A549 (cell line): ENCODE data around the gene BANP. TPM values are rescaled to one million over a fixed set of nuclear protein-coding genes. Genes with fewer than 3 reads are reported as not detected.

Experiments used
- ATAC-seq, 2 experiments: fragments of 200-7000 bp in 1 of 2; fragments of >200 bp in 1 of 2; cut with Nextera tagmentation in 1 of 2; cut with Tn5 transposase in 1 of 2; 3 replicates each; pipeline versions ENCODE4 v1.8.0 to v1.9.1; 2018 to 2020; ENCODE audit warnings: mild to moderate bottlenecking in 1 of 2, moderate library complexity in 1 of 2
- CTCF ChIA-PET: fragments of 300-600 bp; sonication (Branson Sonifier 250); formaldehyde crosslinking; extraction: SDS; loops from one replicate; lab custom pipeline; 2021; ENCODE audit warnings: antibody characterized with exemption, inconsistent platforms; lab: Yijun Ruan, JAX
- POLR2A ChIA-PET: fragments of 350-600 bp; formaldehyde crosslinking; extraction: SDS; loops from one replicate; lab custom pipeline; 2021; ENCODE audit warnings: antibody characterized with exemption, inconsistent platforms; lab: Yijun Ruan, JAX
- DNase-seq, 2 experiments: peaks; one replicate each; pipeline versions ENCODE4 v3.0.0 to v3.0.0-alpha.2; 2011 to 2016; ENCODE audit warnings: low read depth in 1 of 2, low spot score in 1 of 2
- FAIRE-seq: peaks from 2 replicates; lab custom pipeline; 2011; peaks lifted over from hg19 to GRCh38; lab: Jason Lieb, UNC
- H3K27ac ChIP-seq, 2 experiments: fragments of >200 bp; sonication (Bioruptor Twin); formaldehyde crosslinking; 3 replicates each; pipeline ENCODE4 v1.5.1; 2016 to 2017
- H3K4me1 ChIP-seq: fragments of >200 bp; sonication (Bioruptor Twin); formaldehyde crosslinking; 3 replicates; pipeline ENCODE4 v1.6.1; 2016
- H3K4me2 ChIP-seq: fragments of >200 bp; sonication (Bioruptor Twin); formaldehyde crosslinking; 3 replicates; pipeline ENCODE4 v1.6.1; 2016
- H3K4me3 ChIP-seq: fragments of >200 bp; sonication (Bioruptor Twin); formaldehyde crosslinking; 3 replicates; pipeline ENCODE4 v1.5.1; 2016
- H3K9me3 ChIP-seq: fragments of >200 bp; sonication (Bioruptor Twin); formaldehyde crosslinking; 3 replicates; pipeline ENCODE4 v1.6.1; 2016
- CBX8 ChIP-seq: fragments of 200-600 bp; sonication (generic); IDR thresholded peaks from 2 replicates; pipeline ENCODE4 v1.6.1; 2016
- CEBPB ChIP-seq, 2 experiments: fragments of >200 bp in 1 of 2; sonication (Bioruptor Twin) in 1 of 2; formaldehyde crosslinking in 1 of 2; IDR thresholded peaks; 2 replicates each; pipeline ENCODE4 v1.6.1; 2012 to 2016
- CHD2 ChIP-seq: fragments of 150-350 bp; IDR thresholded peaks from 2 replicates; pipeline ENCODE4 v1.6.1; 2014; ENCODE audit warnings: low read length; ENCODE audit not compliant: partially characterized antibody
- EHF ChIP-seq: fragments of 250-450 bp; sonication (Bioruptor Pico); IDR thresholded peaks from 2 replicates; pipeline ENCODE4 v1.5.0; 2020; ENCODE audit warnings: mild to moderate bottlenecking
- FOXS1 ChIP-seq: fragments of 250-450 bp; sonication (Bioruptor Pico); IDR thresholded peaks from 2 replicates; pipeline ENCODE4 v1.5.0; 2020; ENCODE audit warnings: mild to moderate bottlenecking, moderate library complexity
- MAFK ChIP-seq: fragments of 450-650 bp; IDR thresholded peaks from 2 replicates; pipeline ENCODE4 v1.6.1; 2014; ENCODE audit not compliant: partially characterized antibody
- MYC ChIP-seq: IDR thresholded peaks from 2 replicates; pipeline ENCODE4 v1.6.1; 2012; ENCODE audit warnings: mild to moderate bottlenecking, inconsistent platforms, low read length, improper control_type of control experiment, borderline replicate concordance
- NFE2L2 ChIP-seq: fragments of 150-350 bp; conservative IDR thresholded peaks from 2 replicates; pipeline ENCODE4 v1.6.1; 2014; ENCODE audit warnings: low read length
- POLR2AphosphoS2 ChIP-seq: conservative IDR thresholded peaks from 2 replicates; pipeline ENCODE4 v1.6.1; 2012; ENCODE audit warnings: low read length, improper control_type of control experiment, inconsistent platforms
- RAD21 ChIP-seq, 2 experiments: fragments of >200 bp in 1 of 2; sonication (Bioruptor Twin) in 1 of 2; formaldehyde crosslinking in 1 of 2; IDR thresholded peaks in 1 of 2; conservative IDR thresholded peaks in 1 of 2; 2 replicates in 1 of 2; 3 replicates in 1 of 2; pipeline ENCODE4 v1.6.1; 2012 to 2018; ENCODE audit warnings: inconsistent platforms in 1 of 2
- RARB ChIP-seq: fragments of 250-450 bp; sonication (Bioruptor Pico); IDR thresholded peaks from 2 replicates; pipeline ENCODE4 v1.8.0; 2021; ENCODE audit warnings: mild to moderate bottlenecking, moderate library complexity
- RCOR1 ChIP-seq: fragments of 150-350 bp; IDR thresholded peaks from 2 replicates; pipeline ENCODE4 v1.6.1; 2014; ENCODE audit warnings: antibody characterized with exemption, low read length, low read depth
- SMC3 ChIP-seq: fragments of >200 bp; sonication (Bioruptor Twin); formaldehyde crosslinking; IDR thresholded peaks from 3 replicates; pipeline ENCODE4 v1.6.1; 2018; ENCODE audit warnings: inconsistent platforms
- SREBF2 ChIP-seq: fragments of 450-650 bp; IDR thresholded peaks from 2 replicates; pipeline ENCODE4 v1.6.1; 2014; ENCODE audit warnings: mild to moderate bottlenecking, moderate library complexity
- ZC3H11A ChIP-seq: fragments of 450-650 bp; IDR thresholded peaks from 2 replicates; pipeline ENCODE4 v1.6.1; 2014; ENCODE audit warnings: antibody characterized with exemption, mild to moderate bottlenecking
- WGBS: methylation state at CpG from one replicate; pipeline ENCODE4 v1.1.6; 2017; ENCODE audit errors: missing lambda C conversion rate; 5-methylcytosine and 5-hydroxymethylcytosine counted together
- polyA plus RNA-seq, 4 experiments: library from polyadenylated mRNA; depleted of rRNA in 3 of 4; stranded (reverse); fragments of >200 nt; fragmentation: RNase III in 1 of 4; extraction: RNeasy Plus Mini Kit Qiagen cat#74134 plus additional on column Dnase treatment in 1 of 4; gene quantifications; 2 replicates in 3 of 4; 3 replicates in 1 of 4; pipeline ENCODE4 v1.2.3, GENCODE V29; 2011 to 2017
- TF ChIP-seq, protein P1 (sequence below): fragments of >200 bp; sonication (Bioruptor Twin); formaldehyde crosslinking; IDR thresholded peaks from 2 replicates; pipeline ENCODE4 v1.6.1; 2016
- TF ChIP-seq, protein P2 (sequence below): IDR thresholded peaks from 2 replicates; pipeline ENCODE4 v1.6.1; 2012; ENCODE audit warnings: low read depth, borderline replicate concordance

Gene BANP
- polyA plus RNA-seq, 2 of the 4 experiments (the other 2 are of a cell fraction) = 17.1 to 17.2 TPM

DNA sequence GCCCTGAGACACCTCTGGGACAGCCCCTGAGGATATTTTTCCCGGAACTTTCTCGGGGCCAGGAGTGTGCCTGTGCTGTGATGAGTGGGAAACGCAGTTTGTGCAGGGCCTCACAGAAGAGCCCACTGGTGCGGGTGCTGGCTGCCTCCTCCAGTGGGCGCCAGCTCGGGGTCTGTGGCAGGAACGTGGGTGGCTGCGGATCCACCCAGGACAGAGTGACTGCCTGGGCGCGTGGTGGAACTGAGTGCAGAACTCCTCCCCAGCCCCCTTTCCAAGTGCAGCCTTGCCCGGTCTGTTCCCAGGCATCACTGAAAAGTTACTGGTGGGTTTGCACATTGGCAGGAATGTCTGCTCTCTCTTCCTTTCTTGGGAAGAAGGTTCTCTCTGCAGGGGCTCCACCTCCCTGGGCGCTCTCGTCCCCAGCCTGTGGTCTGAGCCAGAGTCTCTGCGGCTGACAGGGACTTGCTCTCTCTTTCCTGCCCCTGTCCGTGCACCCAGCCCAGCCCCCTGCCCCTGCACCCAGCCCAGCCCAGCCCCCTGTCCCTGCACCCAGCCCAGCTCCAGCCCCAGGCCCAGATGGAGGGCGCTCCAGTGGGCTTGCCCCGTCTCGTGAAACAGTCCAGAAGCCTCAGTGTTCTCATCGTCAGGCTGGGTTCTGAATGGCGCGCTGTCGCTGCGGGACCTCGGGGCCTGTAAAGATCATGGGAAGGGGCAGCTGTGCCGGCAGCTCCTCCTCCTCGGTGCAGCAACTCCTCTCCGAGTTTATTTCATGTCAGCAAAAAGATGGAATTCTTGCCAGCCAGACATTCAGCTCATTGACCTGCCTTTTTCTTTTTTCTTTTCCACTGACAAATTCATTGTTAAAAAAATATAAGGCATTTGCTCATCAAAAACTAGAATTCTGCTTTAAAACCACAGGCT lies 117.5 kb downstream of the BANP start (continued):
- no peak for TF ChIP-seq NFE2L2
- TF ChIP-seq, protein P1, sequence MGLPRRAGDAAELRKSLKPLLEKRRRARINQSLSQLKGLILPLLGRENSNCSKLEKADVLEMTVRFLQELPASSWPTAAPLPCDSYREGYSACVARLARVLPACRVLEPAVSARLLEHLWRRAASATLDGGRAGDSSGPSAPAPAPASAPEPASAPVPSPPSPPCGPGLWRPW = no peak

DNA sequence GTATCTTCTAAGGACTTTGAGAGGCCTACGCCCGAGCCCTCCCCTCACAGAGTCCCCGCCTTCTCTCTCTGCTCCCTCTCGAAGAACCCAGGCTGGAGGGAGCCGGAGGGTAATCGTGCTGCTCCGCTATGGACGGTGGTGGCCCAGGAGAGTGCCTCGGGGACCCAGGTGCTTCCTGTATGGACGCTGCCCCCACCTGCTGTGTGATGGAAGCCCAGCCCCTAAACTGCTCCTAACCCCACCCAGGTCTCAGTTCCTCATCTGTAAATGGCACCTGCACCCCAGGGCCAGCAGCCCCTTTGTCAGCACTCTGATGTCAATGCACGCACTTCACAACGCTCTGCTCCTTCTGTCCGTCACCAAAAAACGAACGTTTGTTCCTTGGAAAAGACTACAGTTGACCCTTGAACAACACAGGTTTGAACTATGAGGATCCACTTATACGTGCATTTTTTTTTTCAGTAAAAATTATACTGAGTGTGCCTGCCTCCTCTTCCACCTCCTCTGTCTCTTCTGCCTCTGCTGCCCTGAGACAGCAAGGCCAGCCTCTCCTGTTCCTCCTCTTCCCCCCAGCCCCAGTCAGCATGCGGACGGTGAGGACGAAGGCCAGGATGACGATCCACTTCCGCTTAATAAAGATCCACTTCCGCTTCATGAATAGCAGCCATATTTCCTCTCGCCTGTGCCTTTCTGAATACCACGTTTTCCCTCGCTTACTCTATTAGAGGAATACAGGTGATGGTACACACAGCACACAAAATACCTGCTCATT lies 118.3 kb downstream of the BANP start:
- 91% methylated on average over 25 of the region's 25 CpGs for WGBS
- ATAC-seq = no peak

DNA sequence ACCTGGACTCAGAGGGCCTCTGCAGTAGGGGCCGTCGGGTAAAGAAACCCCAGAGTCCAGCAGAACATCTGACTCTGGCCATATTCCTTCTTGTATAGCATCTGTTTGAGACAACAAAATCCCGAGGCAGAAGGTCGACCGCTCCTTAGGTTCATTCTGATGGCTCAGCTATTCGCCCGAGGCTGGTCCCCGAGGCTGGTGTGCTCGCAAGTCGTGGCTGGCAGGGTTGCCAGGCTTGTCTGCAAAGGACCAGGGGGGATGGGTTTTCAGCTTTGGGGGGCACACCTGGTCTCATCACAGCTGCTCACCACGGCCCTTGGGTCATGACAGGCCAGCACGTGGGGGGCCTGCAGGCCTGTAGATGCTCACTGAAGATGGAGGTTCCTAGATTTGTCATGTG lies 119.1 kb downstream of the BANP start:
- Histone ChIP-seq H3K4me1 (no peaks in the 10 kb centered on the region), H3K4me2 (no peak overlapping the region), H3K9me3 (no peaks in the 10 kb centered on the region), H3K27ac (no peak overlapping the region), H3K4me3 (no peak overlapping the region)
- no peak for TF ChIP-seq POLR2AphosphoS2
- no peak for TF ChIP-seq RCOR1
- no peak for TF ChIP-seq CHD2
- TF ChIP-seq CEBPB (IDR thresholded peaks at IDR 0.05) = no peak
- no peak for TF ChIP-seq MAFK
- TF ChIP-seq ZC3H11A = no peak
- TF ChIP-seq EHF (CRISPR knock-in tag) = no peak
- TF ChIP-seq, protein P2, sequence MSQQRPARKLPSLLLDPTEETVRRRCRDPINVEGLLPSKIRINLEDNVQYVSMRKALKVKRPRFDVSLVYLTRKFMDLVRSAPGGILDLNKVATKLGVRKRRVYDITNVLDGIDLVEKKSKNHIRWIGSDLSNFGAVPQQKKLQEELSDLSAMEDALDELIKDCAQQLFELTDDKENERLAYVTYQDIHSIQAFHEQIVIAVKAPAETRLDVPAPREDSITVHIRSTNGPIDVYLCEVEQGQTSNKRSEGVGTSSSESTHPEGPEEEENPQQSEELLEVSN = no peak
- 92% methylated on average over 9 of the region's 12 CpGs for WGBS
- DNase-seq (no peak), FAIRE-seq (no peak), ATAC-seq (no peak)
- POLR2A ChIA-PET = no interaction called here
- CTCF ChIA-PET = interaction anchor here (1.1 kb wide), 1 partner anchor 15 kb away, joined by 3 read pairs; no protein-coding TSS in a partner anchor

More for the DNA sequence above, 118.3 kb downstream of the BANP start:
- no peak overlapping the region for H3K4me2 ChIP-seq
- H3K4me3 ChIP-seq = no peak overlapping the region
- CTCF ChIA-PET = interaction anchor here (1.1 kb wide), 1 partner anchor 14 kb away, joined by 3 read pairs; no protein-coding TSS in a partner anchor
- no peaks in the 10 kb centered on the region for H3K9me3 ChIP-seq
- no peak for DNase-seq
- no peak overlapping the region for H3K27ac ChIP-seq
- no peaks in the 10 kb centered on the region for H3K4me1 ChIP-seq
- FAIRE-seq = no peak
- POLR2A ChIA-PET = no interaction called here
- TF ChIP-seq RAD21 (conservative IDR thresholded peaks at IDR 0.05 in 1 of 2, IDR thresholded peaks at IDR 0.05 in 1 of 2) (no peak), RARB (CRISPR knock-in tag) (no peak), POLR2AphosphoS2 (no peak), SREBF2 (no peak), SMC3 (no peak), FOXS1 (CRISPR knock-in tag) (no peak), MYC (no peak)
- TF ChIP-seq, all 56 proteins: peak for 0

DNA sequence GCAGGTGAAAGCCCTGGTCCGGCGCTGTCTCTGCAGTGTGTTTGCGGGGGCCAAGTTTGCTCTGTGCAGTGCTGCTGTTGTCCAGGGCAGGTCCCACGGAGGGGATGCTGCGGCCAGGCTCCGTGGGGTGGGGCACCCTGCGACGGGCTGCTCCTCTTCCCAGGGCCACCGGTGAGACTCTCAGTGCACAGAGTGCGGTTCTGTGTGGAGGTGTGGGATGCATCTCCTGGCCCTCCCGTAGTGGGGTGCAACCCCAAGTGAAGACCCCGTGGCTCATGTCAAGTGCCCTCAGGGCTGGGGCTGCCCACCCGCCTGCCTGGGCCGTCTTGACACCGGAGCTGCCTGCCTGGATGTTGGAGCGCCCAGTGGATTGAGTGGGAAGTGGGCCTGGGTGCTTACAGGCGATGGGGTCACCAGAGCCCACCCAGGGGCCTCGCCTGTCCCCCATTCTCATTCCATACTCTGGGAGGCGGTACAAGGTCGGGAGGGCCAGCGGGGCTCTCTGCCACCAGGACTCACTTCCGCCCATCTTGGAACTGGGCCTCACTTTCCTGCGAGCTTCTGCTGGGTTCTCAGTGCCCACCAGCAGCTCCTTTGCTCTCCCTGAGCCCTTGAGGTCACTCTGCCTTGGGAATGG lies 119.9 kb downstream of the BANP start:
- Histone ChIP-seq H3K4me1 (no peaks in the 10 kb centered on the region), H3K9me3 (no peaks in the 10 kb centered on the region), H3K4me3 (no peak overlapping the region), H3K4me2 (no peak overlapping the region), H3K27ac (no peak overlapping the region)
- POLR2A ChIA-PET = no interaction called here
- ATAC-seq = no peak
- CTCF ChIA-PET = interaction anchor here (1.1 kb wide), 2 partner anchors 16 to 313 kb away, joined by 3 read pairs; no protein-coding TSS in a partner anchor
- no peak for FAIRE-seq
- no peak for TF ChIP-seq CBX8
- no peak for DNase-seq
- WGBS = 93% methylated on average over 18 of the region's 23 CpGs
